Liver (tissue), 9 donors: ENCODE data around the gene HHAT. TPM values are rescaled to one million over a fixed set of nuclear protein-coding genes. Genes with fewer than 3 reads are reported as not detected.

Experiments
- DNase-seq: peaks from one replicate; pipeline ENCODE4 v3.0.0-alpha.2; 2017; ENCODE audit warnings: low spot score
- H3K27ac ChIP-seq, 2 donors: one replicate each; pipeline ENCODE4 v1.7.0; 2013; ENCODE audit warnings: inconsistent platforms in 2 of 2, low read length in 2 of 2, control low read depth in 1 of 2, low read depth in 1 of 2, mild to moderate bottlenecking in 1 of 2
- H3K27me3 ChIP-seq, 4 donors: one replicate each; pipeline versions ENCODE4 v1.6.1 to v1.7.0; 2013; ENCODE audit warnings: low read length in 3 of 4, inconsistent platforms in 1 of 4, mild to moderate bottlenecking in 1 of 4, moderate library complexity in 1 of 4; ENCODE audit not compliant: control insufficient read depth in 4 of 4, insufficient read depth in 4 of 4
- H3K36me3 ChIP-seq, 4 donors: one replicate each; pipeline versions ENCODE4 v1.6.1 to v1.7.0; 2013; ENCODE audit warnings: low read length in 3 of 4, mild to moderate bottlenecking in 3 of 4, low read depth in 1 of 4, moderate library complexity in 1 of 4; ENCODE audit not compliant: control insufficient read depth in 4 of 4, insufficient read depth in 3 of 4
- H3K4me1 ChIP-seq, 4 donors: one replicate each; pipeline versions ENCODE4 v1.6.1 to v1.7.0; 2013; ENCODE audit warnings: low read length in 3 of 4, mild to moderate bottlenecking in 3 of 4, moderate library complexity in 1 of 4; ENCODE audit not compliant: control insufficient read depth in 4 of 4, insufficient read depth in 4 of 4
- H3K4me3 ChIP-seq, 3 donors: one replicate each; pipeline versions ENCODE4 v1.6.1 to v1.7.0; 2013; ENCODE audit warnings: low read length in 3 of 3, control low read depth in 1 of 3, low read depth in 1 of 3, mild to moderate bottlenecking in 1 of 3
- H3K9ac ChIP-seq, 2 donors: one replicate each; pipeline ENCODE4 v1.7.0; 2013; ENCODE audit warnings: low read length in 2 of 2, mild to moderate bottlenecking in 2 of 2, moderate library complexity in 2 of 2, control low read depth in 1 of 2, low read depth in 1 of 2
- H3K9me3 ChIP-seq, 4 donors: one replicate each; pipeline versions ENCODE4 v1.6.1 to v1.7.0; 2013; ENCODE audit warnings: low read length in 3 of 4; ENCODE audit not compliant: control insufficient read depth in 4 of 4
- EGR1 ChIP-seq, 2 donors: IDR thresholded peaks; 2 replicates each; pipeline ENCODE4 v1.6.1; 2016 to 2018; ENCODE audit warnings: antibody characterized with exemption in 2 of 2, low read depth in 2 of 2
- FOXA1 ChIP-seq: IDR thresholded peaks from 2 replicates; pipeline ENCODE4 v1.6.1; 2016; ENCODE audit warnings: antibody characterized with exemption
- FOXA2 ChIP-seq: IDR thresholded peaks from 2 replicates; pipeline ENCODE4 v1.6.1; 2016; ENCODE audit warnings: antibody characterized with exemption
- GABPA ChIP-seq, 2 donors: IDR thresholded peaks in 1 of 2; conservative IDR thresholded peaks in 1 of 2; 2 replicates each; pipeline ENCODE4 v1.6.1; 2016; ENCODE audit warnings: antibody characterized with exemption in 2 of 2, mild to moderate bottlenecking in 1 of 2, moderate library complexity in 1 of 2
- HNF4A ChIP-seq, 2 donors: conservative IDR thresholded peaks; 2 replicates each; pipeline ENCODE4 v1.6.1; 2016; ENCODE audit warnings: antibody characterized with exemption in 2 of 2, mild to moderate bottlenecking in 2 of 2
- HNF4G ChIP-seq: IDR thresholded peaks from 2 replicates; pipeline ENCODE4 v1.6.1; 2016; ENCODE audit warnings: antibody characterized with exemption
- JUND ChIP-seq, 2 donors: IDR thresholded peaks; 2 replicates each; pipeline ENCODE4 v1.6.1; 2016; ENCODE audit warnings: antibody characterized with exemption in 2 of 2
- NR2F2 ChIP-seq: IDR thresholded peaks from 2 replicates; pipeline ENCODE4 v1.6.1; 2016; ENCODE audit warnings: antibody characterized with exemption
- RAD21 ChIP-seq, 2 donors: IDR thresholded peaks; 2 replicates each; pipeline ENCODE4 v1.6.1; 2016; ENCODE audit warnings: antibody characterized with exemption in 2 of 2, mild to moderate bottlenecking in 2 of 2
- RXRA ChIP-seq, 2 donors: IDR thresholded peaks; 2 replicates each; pipeline ENCODE4 v1.6.1; 2017 to 2018; ENCODE audit warnings: antibody characterized with exemption in 2 of 2, mild to moderate bottlenecking in 1 of 2
- SP1 ChIP-seq: IDR thresholded peaks from 2 replicates; pipeline ENCODE4 v1.6.1; 2018; ENCODE audit warnings: antibody characterized with exemption, mild to moderate bottlenecking
- TAF1 ChIP-seq: conservative IDR thresholded peaks from 2 replicates; pipeline ENCODE4 v1.6.1; 2016; ENCODE audit warnings: antibody characterized with exemption, mild to moderate bottlenecking
- YY1 ChIP-seq: IDR thresholded peaks from 2 replicates; pipeline ENCODE4 v1.6.1; 2016; ENCODE audit warnings: antibody characterized with exemption, mild to moderate bottlenecking
- WGBS: extraction: QIAGEN DNeasy Blood & Tissue Kit; methylation state at CpG from one replicate; pipeline ENCODE4 v1.1.7; 2013; 5-methylcytosine and 5-hydroxymethylcytosine counted together
- polyA plus RNA-seq, 2 donors: library from polyadenylated mRNA; stranded (reverse) in 1 of 2; unstranded in 1 of 2; fragments of 200-250 nt in 1 of 2; fragments of >200 nt in 1 of 2; fragmentation: Nextera tagmentation in 1 of 2; extraction: Ambion mirVana in 1 of 2; gene quantifications; one replicate each; pipeline versions ENCODE4 v1.2.1 to v1.2.3, GENCODE V29; 2013 to 2015
- total RNA-seq, 2 donors: library from RNA; depleted of rRNA; stranded (reverse); fragments of >200 nt; gene quantifications; one replicate each; pipeline ENCODE4 v1.2.3, GENCODE V29; 2014
- TF ChIP-seq, protein P1 (sequence below): IDR thresholded peaks from 2 replicates; pipeline ENCODE4 v1.6.1; 2016; ENCODE audit warnings: antibody characterized with exemption
- TF ChIP-seq, protein P2 (sequence below): IDR thresholded peaks from 2 replicates; pipeline ENCODE4 v1.6.1; 2016; ENCODE audit warnings: antibody characterized with exemption, mild to moderate bottlenecking
- TF ChIP-seq, protein P3 (sequence below): IDR thresholded peaks from 2 replicates; pipeline ENCODE4 v1.6.1; 2016; ENCODE audit warnings: antibody characterized with exemption
- TF ChIP-seq, protein P4 (sequence below): fragments of 150-350 bp; IDR thresholded peaks from 2 replicates; pipeline ENCODE4 v1.5.1; 2017; ENCODE audit warnings: improper control_type of control experiment, low read depth, low read length; ENCODE audit not compliant: missing input control
- donor health status: healthy.
- donor health status: healthy.
- donor health status: healthy.
- donor health status: healthy.
- donor health status: healthy.

Gene HHAT
- total and polyA plus RNA-seq, 4 donors: 1.3 to 2.2 (median 1.6) TPM

DNA sequence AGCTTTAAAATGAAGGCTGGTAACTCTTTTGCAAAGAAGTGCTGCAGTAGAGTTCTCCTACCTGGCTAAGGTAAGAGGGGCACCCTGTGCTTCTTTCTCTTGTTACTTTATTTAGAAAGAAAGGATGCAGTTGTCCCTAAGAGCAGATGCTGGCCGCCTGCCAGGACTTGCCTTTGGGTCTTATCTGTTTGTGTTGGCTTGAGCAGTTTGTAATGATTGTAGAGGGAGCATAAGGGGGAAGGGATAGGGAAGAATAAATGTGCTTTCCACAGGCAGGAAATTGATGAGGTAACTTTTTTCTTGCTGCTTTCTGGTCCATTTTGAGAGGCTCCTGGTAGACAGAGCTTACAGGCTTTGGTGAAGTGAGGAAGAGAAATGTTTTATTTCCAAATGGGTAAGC lies 229.6 kb downstream of the HHAT start:
- peak; percentile 58 for DNase-seq
- Histone ChIP-seq H3K27ac (no peak overlapping the region), H3K4me3 (no peak overlapping the region), H3K4me1 (peaks cover 0 to 3% (median 0%) of the 10 kb centered on the region in 4 donors), H3K27me3 (no peaks in the 10 kb centered on the region), H3K9me3 (no peaks in the 10 kb centered on the region), H3K9ac (no peak overlapping the region), H3K36me3 (no peaks in the 10 kb centered on the region)
- TF ChIP-seq SP1 (no peak), NR2F2 (no peak), HNF4G (no peak), GABPA (IDR thresholded peaks at IDR 0.05 in 1 of 2, conservative IDR thresholded peaks at IDR 0.05 in 1 of 2) (no peak), RXRA (IDR thresholded peaks at IDR 0.05) (no peak), HNF4A (conservative IDR thresholded peaks at IDR 0.05) (no peak), YY1 (no peak), TAF1 (no peak), JUND (IDR thresholded peaks at IDR 0.05) (no peak), FOXA1 (no peak), FOXA2 (no peak), RAD21 (IDR thresholded peaks at IDR 0.05) (no peak)
- TF ChIP-seq, protein P1, sequence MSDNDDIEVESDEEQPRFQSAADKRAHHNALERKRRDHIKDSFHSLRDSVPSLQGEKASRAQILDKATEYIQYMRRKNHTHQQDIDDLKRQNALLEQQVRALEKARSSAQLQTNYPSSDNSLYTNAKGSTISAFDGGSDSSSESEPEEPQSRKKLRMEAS: no peak
- TF ChIP-seq, protein P2, sequence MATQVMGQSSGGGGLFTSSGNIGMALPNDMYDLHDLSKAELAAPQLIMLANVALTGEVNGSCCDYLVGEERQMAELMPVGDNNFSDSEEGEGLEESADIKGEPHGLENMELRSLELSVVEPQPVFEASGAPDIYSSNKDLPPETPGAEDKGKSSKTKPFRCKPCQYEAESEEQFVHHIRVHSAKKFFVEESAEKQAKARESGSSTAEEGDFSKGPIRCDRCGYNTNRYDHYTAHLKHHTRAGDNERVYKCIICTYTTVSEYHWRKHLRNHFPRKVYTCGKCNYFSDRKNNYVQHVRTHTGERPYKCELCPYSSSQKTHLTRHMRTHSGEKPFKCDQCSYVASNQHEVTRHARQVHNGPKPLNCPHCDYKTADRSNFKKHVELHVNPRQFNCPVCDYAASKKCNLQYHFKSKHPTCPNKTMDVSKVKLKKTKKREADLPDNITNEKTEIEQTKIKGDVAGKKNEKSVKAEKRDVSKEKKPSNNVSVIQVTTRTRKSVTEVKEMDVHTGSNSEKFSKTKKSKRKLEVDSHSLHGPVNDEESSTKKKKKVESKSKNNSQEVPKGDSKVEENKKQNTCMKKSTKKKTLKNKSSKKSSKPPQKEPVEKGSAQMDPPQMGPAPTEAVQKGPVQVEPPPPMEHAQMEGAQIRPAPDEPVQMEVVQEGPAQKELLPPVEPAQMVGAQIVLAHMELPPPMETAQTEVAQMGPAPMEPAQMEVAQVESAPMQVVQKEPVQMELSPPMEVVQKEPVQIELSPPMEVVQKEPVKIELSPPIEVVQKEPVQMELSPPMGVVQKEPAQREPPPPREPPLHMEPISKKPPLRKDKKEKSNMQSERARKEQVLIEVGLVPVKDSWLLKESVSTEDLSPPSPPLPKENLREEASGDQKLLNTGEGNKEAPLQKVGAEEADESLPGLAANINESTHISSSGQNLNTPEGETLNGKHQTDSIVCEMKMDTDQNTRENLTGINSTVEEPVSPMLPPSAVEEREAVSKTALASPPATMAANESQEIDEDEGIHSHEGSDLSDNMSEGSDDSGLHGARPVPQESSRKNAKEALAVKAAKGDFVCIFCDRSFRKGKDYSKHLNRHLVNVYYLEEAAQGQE: no peak
- 11% methylated on average over 1 of the region's 1 CpG for WGBS

DNA sequence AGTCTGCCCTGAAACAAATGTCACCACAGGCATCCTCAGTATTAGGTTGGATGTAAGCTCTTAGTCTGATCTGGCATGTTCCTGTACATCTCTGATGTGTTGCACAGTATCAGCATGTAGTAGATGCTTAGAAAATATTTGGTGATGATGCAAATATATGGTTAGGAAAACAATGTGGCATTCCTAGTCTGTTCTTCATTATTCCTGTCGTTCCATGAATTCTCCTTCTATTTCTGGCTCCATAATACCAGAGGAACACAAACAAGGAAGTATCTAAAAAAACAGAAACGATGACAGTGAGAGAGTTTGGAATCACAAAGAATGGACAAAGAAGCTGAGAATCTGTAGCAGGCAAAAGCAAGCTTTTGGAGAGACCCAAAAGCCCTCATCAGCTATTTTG lies 236.6 kb downstream of the HHAT start:
- H3K27me3 ChIP-seq: no peaks in the 10 kb centered on the region
- H3K4me3 ChIP-seq: no peak overlapping the region
- 74% methylated on average over 2 of the region's 2 CpGs for WGBS
- no peaks in the 10 kb centered on the region for H3K4me1 ChIP-seq
- DNase-seq: no peak
- H3K36me3 ChIP-seq: no peaks in the 10 kb centered on the region
- H3K9me3 ChIP-seq: no peaks in the 10 kb centered on the region
- no peak overlapping the region for H3K27ac ChIP-seq
- no peak for TF ChIP-seq FOXA2
- TF ChIP-seq, protein P3, sequence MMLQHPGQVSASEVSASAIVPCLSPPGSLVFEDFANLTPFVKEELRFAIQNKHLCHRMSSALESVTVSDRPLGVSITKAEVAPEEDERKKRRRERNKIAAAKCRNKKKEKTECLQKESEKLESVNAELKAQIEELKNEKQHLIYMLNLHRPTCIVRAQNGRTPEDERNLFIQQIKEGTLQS: no peak
- no peak for TF ChIP-seq GABPA (IDR thresholded peaks at IDR 0.05 in 1 of 2, conservative IDR thresholded peaks at IDR 0.05 in 1 of 2)
- no peak for TF ChIP-seq EGR1 (IDR thresholded peaks at IDR 0.05; ENCODE audit: low read depth in 2 of 2)
- TF ChIP-seq HNF4A (conservative IDR thresholded peaks at IDR 0.05): no peak
- TF ChIP-seq RAD21 (IDR thresholded peaks at IDR 0.05): no peak
- TF ChIP-seq NR2F2: no peak
- TF ChIP-seq SP1: no peak
- no peak for TF ChIP-seq TAF1
- no peak for TF ChIP-seq RXRA (IDR thresholded peaks at IDR 0.05)
- TF ChIP-seq, protein P4, sequence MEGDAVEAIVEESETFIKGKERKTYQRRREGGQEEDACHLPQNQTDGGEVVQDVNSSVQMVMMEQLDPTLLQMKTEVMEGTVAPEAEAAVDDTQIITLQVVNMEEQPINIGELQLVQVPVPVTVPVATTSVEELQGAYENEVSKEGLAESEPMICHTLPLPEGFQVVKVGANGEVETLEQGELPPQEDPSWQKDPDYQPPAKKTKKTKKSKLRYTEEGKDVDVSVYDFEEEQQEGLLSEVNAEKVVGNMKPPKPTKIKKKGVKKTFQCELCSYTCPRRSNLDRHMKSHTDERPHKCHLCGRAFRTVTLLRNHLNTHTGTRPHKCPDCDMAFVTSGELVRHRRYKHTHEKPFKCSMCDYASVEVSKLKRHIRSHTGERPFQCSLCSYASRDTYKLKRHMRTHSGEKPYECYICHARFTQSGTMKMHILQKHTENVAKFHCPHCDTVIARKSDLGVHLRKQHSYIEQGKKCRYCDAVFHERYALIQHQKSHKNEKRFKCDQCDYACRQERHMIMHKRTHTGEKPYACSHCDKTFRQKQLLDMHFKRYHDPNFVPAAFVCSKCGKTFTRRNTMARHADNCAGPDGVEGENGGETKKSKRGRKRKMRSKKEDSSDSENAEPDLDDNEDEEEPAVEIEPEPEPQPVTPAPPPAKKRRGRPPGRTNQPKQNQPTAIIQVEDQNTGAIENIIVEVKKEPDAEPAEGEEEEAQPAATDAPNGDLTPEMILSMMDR: no peak
- TF ChIP-seq FOXA1: no peak
- TF ChIP-seq JUND (IDR thresholded peaks at IDR 0.05): no peak
- no peak overlapping the region for H3K9ac ChIP-seq
